Endothelial cell (in vitro differentiated cells): ENCODE data around the gene PSENEN. TPM values are rescaled to one million over a fixed set of nuclear protein-coding genes. Genes with fewer than 3 reads are reported as not detected.

Experiments used
- DNase-seq: peaks from one replicate; pipeline ENCODE4 v3.0.0; 2021; ENCODE audit warnings: low spot score
- H3K27ac Mint-ChIP-seq: one replicate; pipeline ENCODE4 v1.8.0; 2021; ENCODE audit warnings: mixed read lengths, inconsistent platforms; ENCODE audit not compliant: unreplicated experiment
- H3K27me3 Mint-ChIP-seq: one replicate; pipeline ENCODE4 v1.8.0; 2021; ENCODE audit warnings: mild to moderate bottlenecking, moderate library complexity, mixed read lengths, inconsistent platforms; ENCODE audit not compliant: unreplicated experiment
- H3K36me3 Mint-ChIP-seq: one replicate; pipeline ENCODE4 v1.8.0; 2021; ENCODE audit warnings: mild to moderate bottlenecking, low read depth, mixed read lengths, inconsistent platforms; ENCODE audit not compliant: unreplicated experiment
- H3K4me1 Mint-ChIP-seq: one replicate; pipeline ENCODE4 v1.8.0; 2021; ENCODE audit warnings: mild to moderate bottlenecking, mixed read lengths, inconsistent platforms; ENCODE audit not compliant: unreplicated experiment
- H3K4me3 Mint-ChIP-seq: one replicate; pipeline ENCODE4 v1.8.0; 2021; ENCODE audit warnings: mild to moderate bottlenecking, mixed read lengths, inconsistent platforms; ENCODE audit not compliant: unreplicated experiment
- H3K9me3 Mint-ChIP-seq: one replicate; pipeline ENCODE4 v1.8.0; 2021; ENCODE audit warnings: mixed read lengths, inconsistent platforms; ENCODE audit not compliant: unreplicated experiment
- CTCF ChIP-seq: fragments of 200-600 bp; sonication (generic); IDR thresholded peaks from one replicate; pipeline ENCODE4 v1.5.0; 2021; ENCODE audit warnings: antibody characterized with exemption; ENCODE audit not compliant: unreplicated experiment
- long read RNA-seq: library from polyadenylated mRNA; unstranded; transcript quantifications from one replicate; pipeline ENCODE4 v2.0.0, GENCODE V29; 2020; ENCODE audit not compliant: unreplicated experiment
- total RNA-seq: library from RNA; stranded (reverse); fragmentation: NEBNext Ultra II Directional; extraction: Animal tissue kit (Norgen Biotek cat#: 25700); gene quantifications from one replicate; pipeline ENCODE4 v1.2.1, GENCODE V29; 2021; ENCODE audit not compliant: unreplicated experiment

Gene PSENEN
- total RNA-seq = 99.0 TPM
- long read RNA-seq, transcript PSENEN-202 (4 exons, 1,661 nt) = major isoform, 17 of 23 reads
- long read RNA-seq, partial matches to known transcripts = 2 of 23 reads
- long read RNA-seq, other reads (novel, unspliced or antisense) = 0 of 23 reads

GRCh38 chr19:35745328-35746086, at the start of gene PSENEN, which contains the start of gene U2AF1L4:
TSS of gene PSENEN (plus strand) at chr19:35745651. CDS start at chr19:35745931, 280 bp downstream.
TSS of gene U2AF1L4 (minus strand) at chr19:35745418. CDS start at chr19:35745391, 27 bp downstream.
- Mint-ChIP-seq H3K36me3 (peaks cover 11% of the 10 kb centered on the region), H3K27ac (peak within 1 kb of the TSS; percentile 99), H3K9me3 (no peaks in the 10 kb centered on the region), H3K27me3 (peaks cover 20% of the 10 kb centered on the region), H3K4me3 (peak within 1 kb of the TSS; percentile 98), H3K4me1 (peaks cover 41% of the 10 kb centered on the region)
- DNase-seq = peak; percentile 93
- no peak for TF ChIP-seq CTCF

- Mint-ChIP-seq H3K4me3 (no peak overlapping the region), H3K27me3 (peaks cover 1% of the 10 kb centered on the region)
These were observed 49.5 kb upstream of the PSENEN start for GRCh38 chr19:35695895-35696422.

GRCh38 chr19:35696835-35697234, 48.6 kb upstream of the PSENEN start:
- DNase-seq = no peak
- Mint-ChIP-seq H3K27ac (no peak overlapping the region), H3K27me3 (peaks cover 1% of the 10 kb centered on the region), H3K36me3 (no peaks in the 10 kb centered on the region), H3K4me1 (no peaks in the 10 kb centered on the region), H3K9me3 (no peaks in the 10 kb centered on the region), H3K4me3 (no peak overlapping the region)
- TF ChIP-seq CTCF = no peak

More at GRCh38 chr19:35695895-35696422, 49.5 kb upstream of the PSENEN start:
- Mint-ChIP-seq H3K4me1 (no peaks in the 10 kb centered on the region), H3K9me3 (no peaks in the 10 kb centered on the region), H3K36me3 (no peaks in the 10 kb centered on the region), H3K27ac (no peak overlapping the region)
- no peak for DNase-seq
- TF ChIP-seq CTCF = no peak

GRCh38 chr19:35702223-35703012, 43.0 kb upstream of the PSENEN start:
- H3K27me3 Mint-ChIP-seq = peaks cover 4% of the 10 kb centered on the region
- H3K4me1 Mint-ChIP-seq = peaks cover 3% of the 10 kb centered on the region
- H3K36me3 Mint-ChIP-seq = no peaks in the 10 kb centered on the region
- H3K27ac Mint-ChIP-seq = peak overlapping the region; percentile 37
- DNase-seq = peak; percentile 88
- TF ChIP-seq CTCF = no peak
- H3K4me3 Mint-ChIP-seq = peak overlapping the region; percentile 97
- no peaks in the 10 kb centered on the region for H3K9me3 Mint-ChIP-seq
